IPS-NIHi7 (cell line): Measurements from ENCODE around the gene ZMYND15.
A peak's percentile ranks its signal among the peaks of the same experiment; 100 is the strongest.

Experiments used
- DNase-seq: peaks from one replicate; pipeline ENCODE4 v3.0.0; 2012; ENCODE audit warnings: mixed read lengths; ENCODE audit errors: extremely low spot score

Gene ZMYND15

GRCh38 chr17:4742629-4743028 lies 3.0 kb downstream of the ZMYND15 start:
- DNase-seq, result no peak

DNA sequence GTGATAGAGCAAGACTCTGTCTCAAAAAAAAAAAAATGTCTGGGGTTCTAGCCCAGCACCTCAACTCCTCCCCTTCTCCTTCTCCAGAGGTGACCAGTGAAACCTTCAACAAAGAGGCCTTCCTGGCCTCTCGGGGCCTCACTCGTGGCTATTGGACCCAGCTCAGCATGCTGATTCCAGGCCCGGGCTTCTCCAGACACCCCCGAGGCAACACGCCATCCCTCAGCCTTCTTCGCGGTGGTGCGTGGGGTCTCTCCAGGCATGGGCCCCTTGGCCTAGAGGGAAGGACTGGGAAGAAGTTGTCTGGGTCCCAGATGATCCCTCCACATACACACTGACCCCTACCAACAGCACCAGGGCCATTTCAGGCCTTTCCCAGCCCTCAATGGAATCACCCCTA lies 3.6 kb downstream of the ZMYND15 start:
- no peak for DNase-seq

GRCh38 chr17:4743898-4744297 lies 4.3 kb downstream of the ZMYND15 start:
- DNase-seq, result no peak

- peak; percentile 83 for DNase-seq
Observed at GRCh38 chr17:4744999-4745969, 5.7 kb downstream of the ZMYND15 start.

DNA sequence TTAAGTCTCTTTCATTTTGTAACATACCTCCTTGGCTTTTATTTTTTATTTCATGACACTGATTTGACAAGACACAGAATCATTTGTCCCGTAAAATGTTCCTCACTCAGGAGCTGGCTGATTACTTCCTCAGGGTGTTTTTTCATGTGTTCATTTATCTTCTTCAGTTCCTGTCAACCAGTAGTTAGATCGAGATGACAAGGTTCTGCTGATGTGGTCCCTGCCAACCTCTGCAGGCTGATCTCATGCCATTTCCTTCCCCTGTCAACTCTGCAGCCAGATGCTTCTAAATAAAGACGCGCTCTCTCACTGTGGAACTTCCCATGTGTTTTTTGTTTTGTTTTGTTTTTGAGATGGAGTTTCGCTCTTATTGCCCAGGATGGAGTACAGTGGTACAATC lies 8.2 kb downstream of the ZMYND15 start:
- no peak for DNase-seq

GRCh38 chr17:4748686-4749085 lies 9.1 kb downstream of the ZMYND15 start:
- no peak for DNase-seq

- DNase-seq, result no peak
Observed at GRCh38 chr17:4750606-4751005, 11.0 kb downstream of the ZMYND15 start.

DNA sequence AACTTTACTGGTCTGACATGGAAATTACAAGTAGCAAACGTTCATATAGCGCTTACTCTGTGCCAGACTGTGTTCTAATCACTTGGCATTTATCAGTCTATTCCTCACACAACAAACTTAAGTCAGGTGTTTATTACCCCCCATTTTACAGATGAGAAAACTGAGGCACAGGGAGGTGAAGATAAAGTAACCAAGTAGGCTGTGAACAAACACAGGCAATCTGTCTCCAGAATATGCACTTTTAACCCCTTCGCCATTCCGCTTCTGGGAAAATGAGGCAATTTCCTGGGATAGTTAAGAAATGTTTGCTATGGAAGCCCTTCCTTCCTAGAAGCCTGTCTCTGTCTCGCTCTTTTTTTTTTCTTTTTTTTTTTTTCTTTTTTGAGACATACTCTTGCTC lies 12.3 kb downstream of the ZMYND15 start:
- DNase-seq, result no peak

DNA sequence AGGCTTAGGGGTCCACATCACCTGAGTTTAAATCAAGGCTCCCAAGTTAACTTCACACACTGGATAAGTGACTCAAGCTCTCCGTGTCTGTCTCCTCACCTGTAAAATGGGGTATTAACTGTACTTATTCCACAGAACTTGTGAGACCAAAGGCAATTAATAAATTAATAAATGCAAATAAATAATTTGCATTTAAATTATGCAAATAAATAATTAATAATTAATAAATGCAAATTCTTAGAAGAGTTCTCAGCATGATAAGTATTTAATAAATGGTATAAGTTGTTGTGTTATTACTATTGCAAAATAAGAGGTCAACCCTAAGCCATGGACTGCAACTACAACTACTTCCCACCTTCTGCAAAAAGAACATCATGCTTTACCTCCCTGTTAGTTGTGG lies 13.8 kb downstream of the ZMYND15 start:
- no peak for DNase-seq

DNA sequence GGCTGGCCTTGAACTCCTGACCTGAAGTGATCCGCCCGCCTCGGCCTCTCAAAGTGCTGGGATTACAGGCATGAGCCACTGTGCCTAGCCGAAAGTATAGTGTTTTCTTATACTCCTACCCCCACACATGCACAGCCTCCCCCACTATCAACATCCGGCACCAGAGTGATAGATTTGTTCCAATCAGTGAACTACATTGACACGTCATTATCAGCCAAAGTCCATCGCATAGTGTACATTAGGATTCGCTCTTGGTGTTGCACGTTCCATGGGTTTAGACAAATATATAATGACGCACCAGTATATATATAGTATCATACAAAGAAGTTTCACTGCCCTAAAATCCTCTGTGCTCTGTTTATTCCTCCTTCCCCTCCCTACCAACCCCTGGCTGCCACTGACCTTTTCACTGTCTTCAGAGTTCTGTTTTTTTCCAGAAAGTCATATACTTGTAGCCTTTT lies 20.2 kb downstream of the ZMYND15 start:
- DNase-seq, result no peak

DNA sequence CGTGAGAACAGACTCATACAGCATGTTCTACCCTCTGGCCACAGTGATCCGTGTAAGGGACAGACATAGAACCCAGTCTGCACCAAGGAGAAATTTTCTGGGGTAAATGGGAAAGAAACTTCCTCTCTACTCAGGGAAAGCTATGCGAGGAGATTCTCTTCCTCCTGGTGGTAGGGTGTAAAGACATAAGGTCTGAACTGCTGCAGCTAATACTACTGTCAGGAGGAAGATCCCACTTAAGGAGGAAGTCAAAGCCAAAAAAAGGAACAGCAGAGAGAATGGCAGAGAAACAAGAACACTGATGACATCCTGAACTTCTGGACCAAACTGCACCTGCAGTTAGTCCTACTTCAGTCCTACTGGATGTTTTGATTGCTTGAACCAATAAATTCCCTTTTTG lies 25.0 kb downstream of the ZMYND15 start:
- no peak for DNase-seq

DNA sequence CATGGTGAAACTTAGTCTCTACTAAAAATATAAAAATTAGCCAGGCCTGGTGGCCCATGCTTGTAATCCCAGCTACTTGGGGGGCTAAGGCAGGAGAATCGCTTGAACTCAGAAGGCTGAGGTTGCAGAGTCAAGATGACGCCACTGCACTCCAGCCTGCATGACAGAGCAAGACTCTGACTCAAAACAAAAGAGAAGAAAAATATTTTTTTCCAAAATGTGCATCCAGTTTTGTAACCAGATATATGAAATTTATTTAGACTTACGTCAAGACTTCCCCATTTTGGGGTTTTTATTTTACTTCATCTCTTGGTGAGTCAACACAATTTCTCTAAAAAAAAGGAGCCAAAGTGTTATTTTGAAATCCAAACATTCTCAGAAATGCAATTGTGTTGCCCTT lies 26.6 kb downstream of the ZMYND15 start:
- no peak for DNase-seq

- no peak for DNase-seq
Observed at GRCh38 chr17:4766723-4767122, 27.1 kb downstream of the ZMYND15 start.

DNA sequence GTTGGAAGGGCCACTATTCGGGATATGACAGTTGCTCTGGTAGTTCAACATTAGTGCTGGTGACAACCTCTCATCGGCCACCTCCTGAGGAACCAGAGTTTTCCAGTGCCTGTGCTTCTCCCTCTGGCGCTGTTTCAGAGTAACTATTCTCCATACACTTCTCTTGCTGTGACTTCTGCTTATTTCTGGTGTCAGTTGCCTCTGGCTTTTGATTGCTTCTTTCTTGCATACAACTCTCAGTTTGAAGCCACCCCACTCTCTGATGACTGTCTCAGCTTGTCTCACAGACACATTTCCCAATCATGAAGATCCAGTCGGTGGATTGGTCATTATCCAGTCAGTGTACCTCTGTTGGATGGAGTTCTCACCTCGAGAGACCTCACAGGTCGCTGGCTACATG lies 28.7 kb downstream of the ZMYND15 start:
- no peak for DNase-seq

DNA sequence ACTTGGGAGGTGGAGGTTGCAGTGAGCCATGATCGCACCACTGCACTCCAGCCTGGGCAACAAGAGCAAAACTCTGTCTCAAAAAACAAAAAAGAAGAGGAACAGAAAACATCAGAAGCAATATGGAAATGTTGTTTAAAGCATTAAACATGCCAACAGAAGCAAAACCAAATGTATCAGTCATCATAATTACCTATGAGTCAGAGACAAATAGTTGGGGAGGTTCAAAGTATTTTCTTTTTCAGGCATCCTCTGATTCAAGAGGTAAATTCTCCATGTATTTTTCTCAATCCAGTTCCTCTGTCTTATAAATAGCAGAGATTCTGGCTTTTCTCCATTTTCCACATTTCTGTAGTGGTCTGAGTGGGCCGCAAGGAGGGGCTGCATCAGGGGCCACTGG lies 30.0 kb downstream of the ZMYND15 start:
- DNase-seq, result no peak

- DNase-seq, result no peak
Observed at GRCh38 chr17:4771519-4772234, 32.0 kb downstream of the ZMYND15 start, which contains the start of gene TM4SF5. Gene TM4SF5 (plus strand): TSS chr17:4771886. CDS start chr17:4771923, 37 bp downstream.

DNA sequence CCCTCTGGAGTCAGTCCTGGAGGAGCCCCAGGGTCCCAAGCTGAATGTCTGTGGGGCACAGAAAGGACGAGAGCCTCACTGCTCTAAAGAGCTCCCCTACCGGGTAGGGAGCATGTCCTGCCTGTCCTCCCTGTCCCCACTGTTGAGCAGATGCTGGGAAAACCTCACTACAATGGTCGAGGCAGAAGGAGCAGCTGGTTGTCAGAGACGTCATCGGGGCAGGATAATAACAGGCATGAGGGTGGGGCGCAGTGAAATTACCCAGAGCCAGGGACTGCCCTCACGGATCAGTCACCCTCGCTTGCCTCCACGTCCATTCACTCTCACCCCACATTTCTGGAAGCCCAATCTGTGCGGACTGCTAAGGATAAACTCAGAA lies 32.6 kb downstream of the ZMYND15 start:
- no peak for DNase-seq

- no peak for DNase-seq
Observed at GRCh38 chr17:4777969-4778760, 38.5 kb downstream of the ZMYND15 start.

DNA sequence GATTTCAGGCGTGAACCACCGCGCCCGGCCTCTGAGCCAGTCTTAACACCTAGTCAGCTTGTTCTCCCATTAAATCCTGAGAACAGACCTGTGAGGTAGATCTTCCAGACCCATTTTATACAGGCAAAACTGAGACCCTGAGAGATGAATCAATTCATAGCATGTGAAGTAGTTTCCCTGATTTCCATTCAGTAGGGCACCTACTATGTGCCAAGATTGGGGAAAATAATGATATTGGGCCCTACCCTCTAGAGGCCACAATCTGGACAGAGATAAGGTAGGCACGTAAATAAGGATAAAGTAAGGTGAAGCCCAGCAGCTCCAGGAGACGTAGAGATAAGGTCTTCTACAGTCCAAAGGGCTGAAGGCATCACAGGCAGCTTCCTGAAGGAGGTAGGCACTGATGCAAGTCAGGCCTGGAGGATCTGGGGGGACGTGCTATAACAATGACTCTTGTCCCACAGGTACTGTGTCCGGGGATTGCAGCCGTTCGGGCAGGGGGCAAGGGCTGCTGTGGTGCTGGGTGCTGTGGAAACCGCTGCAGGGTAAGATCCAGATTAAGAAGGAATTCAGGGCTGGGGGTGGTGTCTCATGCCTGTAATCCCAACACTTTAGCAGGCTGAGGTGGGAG lies 40.8 kb downstream of the ZMYND15 start:
- no peak for DNase-seq

- no peak for DNase-seq
Observed at GRCh38 chr17:4782652-4783051, 43.0 kb downstream of the ZMYND15 start.

GRCh38 chr17:4785311-4786105 lies 45.9 kb downstream of the ZMYND15 start:
- DNase-seq, result no peak
